Femur (tissue), 1 donor: ENCODE data around the gene CFAP77.
A peak's percentile ranks its signal among the peaks of the same experiment; 100 is the strongest.

Experiments
- DNase-seq: peaks from one replicate; pipeline ENCODE4 v3.0.0-alpha.2; 2017

The CFAP77 gene

GRCh38 chr9:132457504-132458236, 47.7 kb downstream of the CFAP77 start:
- no peak for DNase-seq

- DNase-seq: no peak
Measured at GRCh38 chr9:132458432-132458831, 48.4 kb downstream of the CFAP77 start.

- DNase-seq: no peak
Measured at GRCh38 chr9:132459661-132460060, 49.6 kb downstream of the CFAP77 start.

GRCh38 chr9:132460240-132460639, 50.2 kb downstream of the CFAP77 start:
- DNase-seq: no peak

- DNase-seq: no peak
Measured at GRCh38 chr9:132461281-132461896, 51.4 kb downstream of the CFAP77 start.

- peak; percentile 24 for DNase-seq
Measured at GRCh38 chr9:132461971-132462370, 52.0 kb downstream of the CFAP77 start.

- DNase-seq: no peak
Measured at GRCh38 chr9:132464547-132464946, 54.5 kb downstream of the CFAP77 start.

- DNase-seq: no peak
Measured at GRCh38 chr9:132465131-132465635, 55.2 kb downstream of the CFAP77 start.

- no peak for DNase-seq
Measured at GRCh38 chr9:132472199-132472598, 62.2 kb downstream of the CFAP77 start.

GRCh38 chr9:132472599-132472998, 62.6 kb downstream of the CFAP77 start:
- DNase-seq: no peak

- no peak for DNase-seq
Measured at GRCh38 chr9:132474253-132474652, 64.2 kb downstream of the CFAP77 start.

GRCh38 chr9:132478353-132479050, 68.5 kb downstream of the CFAP77 start:
- no peak for DNase-seq

- DNase-seq: no peak
Measured at GRCh38 chr9:132479733-132480132, 69.7 kb downstream of the CFAP77 start.

- DNase-seq: no peak
Measured at GRCh38 chr9:132481053-132481849, 71.2 kb downstream of the CFAP77 start.

GRCh38 chr9:132482196-132482813, 72.3 kb downstream of the CFAP77 start:
- no peak for DNase-seq

GRCh38 chr9:132485393-132485792, 75.4 kb downstream of the CFAP77 start:
- no peak for DNase-seq

- DNase-seq: no peak
Measured at GRCh38 chr9:132486706-132487350, 76.8 kb downstream of the CFAP77 start.

GRCh38 chr9:132487351-132487791, 77.4 kb downstream of the CFAP77 start:
- DNase-seq: no peak

GRCh38 chr9:132487980-132488535, 78.0 kb downstream of the CFAP77 start:
- DNase-seq: no peak

- no peak for DNase-seq
Measured at GRCh38 chr9:132488626-132489025, 78.6 kb downstream of the CFAP77 start.

- DNase-seq: no peak
Measured at GRCh38 chr9:132489536-132489935, 79.5 kb downstream of the CFAP77 start.

- no peak for DNase-seq
Measured at GRCh38 chr9:132494857-132495256, 84.8 kb downstream of the CFAP77 start.
